ENCODE measurements around the gene ZYX.

ZYX gene

DNA sequence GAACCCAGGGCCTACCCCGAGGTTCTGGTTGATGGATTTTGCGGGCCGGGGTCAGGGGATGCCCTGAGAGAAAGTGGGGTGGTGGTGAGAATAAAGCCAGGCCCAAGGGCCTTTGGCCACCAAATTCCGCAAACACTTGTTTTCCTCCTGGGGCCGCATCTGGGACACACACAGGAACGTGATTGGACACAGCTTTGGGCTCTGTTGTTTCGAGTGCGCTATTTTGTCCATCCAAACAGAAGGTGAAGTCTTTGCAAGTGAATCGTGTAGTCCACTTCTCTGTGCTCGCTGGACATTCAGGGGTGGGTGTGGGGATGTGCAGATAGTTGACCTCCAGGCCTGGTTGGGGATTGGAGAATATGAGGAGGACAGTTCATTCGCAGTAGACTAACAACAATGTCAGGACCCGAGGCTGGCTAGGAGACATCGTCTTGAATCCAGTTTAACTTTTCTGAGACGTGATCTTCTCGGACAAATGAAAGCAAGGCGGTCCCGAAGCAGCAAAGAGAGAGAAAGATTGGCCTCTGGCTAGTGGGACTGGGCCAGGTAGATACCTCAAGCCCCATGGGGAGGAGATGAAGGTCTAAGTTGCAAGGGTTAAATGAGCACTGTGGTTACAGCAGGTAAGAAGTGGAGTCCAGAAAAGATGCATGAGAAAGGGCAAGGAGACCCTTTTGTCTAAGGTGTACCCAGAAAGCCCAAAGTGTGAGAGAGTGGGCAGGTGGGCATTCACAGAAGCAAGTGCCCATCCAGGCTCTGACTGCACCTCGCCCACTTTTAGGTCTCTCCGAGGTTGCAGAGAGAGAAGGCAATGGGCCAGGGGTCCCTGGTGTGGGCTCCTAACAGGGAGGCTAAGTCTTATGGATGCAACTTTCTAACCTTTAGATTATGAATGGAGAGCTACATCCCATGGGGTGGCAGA lies 17.9 kb upstream of the ZYX start:
- DNase-seq, result no peak

DNA sequence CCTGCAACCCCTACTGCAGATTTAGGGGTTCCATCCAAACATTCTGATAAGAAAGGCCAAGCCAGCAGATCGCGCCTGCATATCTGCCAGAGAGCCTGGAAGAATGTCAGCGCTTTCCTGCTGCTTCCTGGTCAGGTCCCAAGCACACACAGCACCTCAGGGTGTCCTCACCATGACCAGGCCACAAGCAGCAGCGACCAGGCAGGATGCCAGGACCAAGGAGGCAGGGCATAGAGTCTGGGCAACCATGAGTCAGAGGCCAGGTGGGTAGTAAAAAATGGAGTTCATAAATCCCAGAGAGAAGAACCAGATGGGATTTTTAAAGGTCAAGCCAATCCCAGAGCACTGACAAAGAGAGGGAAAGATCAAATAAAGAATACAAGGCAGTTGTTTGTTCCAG lies 13.2 kb upstream of the ZYX start:
- no peak for DNase-seq

DNA sequence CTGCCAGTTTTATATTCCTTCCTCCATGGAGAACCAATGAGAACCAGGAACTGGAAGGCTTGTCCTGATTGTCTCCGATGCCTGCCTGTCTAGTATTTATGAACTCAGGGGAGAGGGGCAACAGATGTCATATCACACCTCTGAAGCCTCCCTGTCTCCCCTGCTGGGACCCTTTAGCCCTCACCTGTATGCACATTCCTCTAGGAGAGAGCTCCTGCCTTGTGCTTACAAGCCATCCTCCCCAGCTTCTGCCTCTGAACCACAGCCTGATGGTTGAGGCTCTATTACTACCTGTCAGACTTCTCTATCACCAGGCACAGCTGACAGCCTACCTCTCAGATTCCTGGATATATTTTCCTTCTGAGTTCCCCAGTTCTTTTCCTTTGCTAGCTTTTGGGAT lies 12.8 kb upstream of the ZYX start:
- no peak for DNase-seq

DNA sequence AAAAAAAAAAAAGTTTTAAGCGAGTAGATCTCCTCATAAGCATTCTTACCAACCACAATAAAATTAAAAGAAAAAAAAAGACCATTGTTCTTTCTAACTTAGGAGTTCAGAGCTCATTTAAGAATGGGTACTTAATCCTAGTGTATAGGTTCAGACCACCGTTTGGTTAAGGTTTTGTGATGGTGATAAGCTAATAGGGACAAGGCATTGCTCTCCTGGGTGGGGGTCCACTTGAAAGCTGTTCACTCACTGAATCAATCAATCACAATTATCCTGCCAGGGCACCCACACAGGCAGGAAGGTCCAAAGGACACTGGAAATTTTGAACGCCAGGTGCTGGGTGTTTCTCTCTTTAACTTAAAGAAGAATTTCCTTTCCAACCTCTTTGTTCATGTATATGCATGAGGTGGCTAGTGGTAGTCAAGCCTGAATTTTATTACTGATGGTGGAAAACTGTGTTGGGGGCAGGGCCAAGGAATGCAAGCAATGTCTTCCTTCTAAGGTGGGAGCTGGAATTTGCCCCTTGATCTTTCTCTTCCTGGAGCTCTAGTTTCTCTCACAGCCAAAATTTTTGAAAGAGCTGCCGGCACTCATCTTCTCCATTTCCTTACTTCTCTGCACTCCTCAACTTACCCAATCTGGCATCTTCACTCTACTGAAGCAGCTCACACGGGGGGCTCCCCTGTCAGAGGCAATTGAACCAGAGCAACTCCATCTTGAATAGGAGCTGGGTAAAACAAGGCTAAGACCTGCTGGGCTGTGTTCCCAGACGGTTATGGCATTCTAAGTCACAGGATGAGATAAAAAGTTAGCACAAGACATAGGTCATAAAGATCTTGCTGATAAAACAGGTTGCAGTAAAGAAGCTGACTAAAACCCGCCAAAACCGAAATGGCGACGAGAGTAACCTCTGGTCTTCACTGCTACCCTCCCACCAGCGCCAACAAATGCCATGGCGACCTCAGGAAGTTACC lies 11.2 kb upstream of the ZYX start:
- DNase-seq, result no peak

DNA sequence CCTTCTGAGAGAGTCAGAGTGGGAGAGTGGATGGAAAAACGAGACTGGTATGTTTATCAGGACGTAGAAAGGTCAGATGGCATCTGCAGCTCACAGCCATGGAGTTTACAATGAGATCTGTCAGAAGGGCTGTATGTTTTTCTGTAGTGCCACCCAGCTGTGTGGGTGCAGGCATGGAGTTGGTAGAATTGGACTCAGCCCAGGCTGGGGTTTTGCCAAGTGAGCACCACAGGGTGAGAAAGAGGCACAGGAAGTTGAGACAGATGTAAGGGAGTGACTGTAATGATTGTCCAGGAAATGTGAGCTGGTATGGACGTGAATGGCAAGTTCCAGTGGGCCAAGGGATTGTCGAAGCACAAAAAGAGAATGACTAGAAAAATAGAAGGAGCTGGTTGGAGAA lies 9.1 kb upstream of the ZYX start:
- DNase-seq, result peak; percentile 83

DNA sequence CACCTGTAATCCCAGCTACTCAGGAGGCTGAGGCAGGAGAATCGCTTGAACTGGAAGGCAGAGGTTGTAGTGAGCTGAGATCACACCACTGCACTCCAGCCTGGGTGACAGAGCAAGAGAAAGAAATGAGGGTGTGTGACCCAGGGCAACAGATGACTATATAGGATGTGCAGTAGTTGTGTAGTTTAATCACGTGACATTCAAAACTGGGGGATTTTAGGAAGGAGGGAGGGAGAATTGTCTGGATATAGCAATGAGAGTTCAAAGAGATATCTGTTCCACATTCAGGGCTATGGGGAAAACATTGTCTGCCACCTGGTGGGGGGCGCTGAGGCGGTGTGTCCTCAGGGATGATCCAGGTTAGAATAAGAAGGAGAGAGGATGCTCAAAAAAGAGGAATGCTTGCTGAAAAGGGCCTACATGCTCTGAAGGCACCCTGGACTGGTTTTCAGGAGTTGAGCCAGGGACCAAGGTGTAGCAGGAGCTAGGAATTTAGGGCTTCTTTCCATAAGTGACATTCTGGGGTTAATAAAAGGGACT lies 7.8 kb upstream of the ZYX start:
- no peak for DNase-seq

DNA sequence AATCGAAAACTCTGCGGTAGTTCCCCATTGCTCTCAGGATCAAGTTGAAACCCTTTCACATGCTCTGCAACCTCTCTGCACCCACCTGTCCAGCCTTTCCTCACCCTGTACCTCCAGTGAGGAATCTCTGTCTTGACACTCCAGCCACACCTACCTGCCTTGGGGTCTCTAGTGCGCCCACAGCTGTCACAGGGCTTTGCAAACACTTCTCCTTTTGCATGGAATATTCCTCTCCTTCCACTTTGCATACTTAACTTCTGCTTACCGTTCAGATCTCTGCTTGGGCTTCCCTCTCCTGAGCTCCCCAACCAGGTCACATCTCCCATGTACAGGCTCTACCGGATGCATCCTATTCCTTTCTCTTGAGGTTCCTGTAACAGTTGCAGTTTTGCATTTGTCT lies 6.6 kb upstream of the ZYX start:
- peak; percentile 63 for DNase-seq

DNA sequence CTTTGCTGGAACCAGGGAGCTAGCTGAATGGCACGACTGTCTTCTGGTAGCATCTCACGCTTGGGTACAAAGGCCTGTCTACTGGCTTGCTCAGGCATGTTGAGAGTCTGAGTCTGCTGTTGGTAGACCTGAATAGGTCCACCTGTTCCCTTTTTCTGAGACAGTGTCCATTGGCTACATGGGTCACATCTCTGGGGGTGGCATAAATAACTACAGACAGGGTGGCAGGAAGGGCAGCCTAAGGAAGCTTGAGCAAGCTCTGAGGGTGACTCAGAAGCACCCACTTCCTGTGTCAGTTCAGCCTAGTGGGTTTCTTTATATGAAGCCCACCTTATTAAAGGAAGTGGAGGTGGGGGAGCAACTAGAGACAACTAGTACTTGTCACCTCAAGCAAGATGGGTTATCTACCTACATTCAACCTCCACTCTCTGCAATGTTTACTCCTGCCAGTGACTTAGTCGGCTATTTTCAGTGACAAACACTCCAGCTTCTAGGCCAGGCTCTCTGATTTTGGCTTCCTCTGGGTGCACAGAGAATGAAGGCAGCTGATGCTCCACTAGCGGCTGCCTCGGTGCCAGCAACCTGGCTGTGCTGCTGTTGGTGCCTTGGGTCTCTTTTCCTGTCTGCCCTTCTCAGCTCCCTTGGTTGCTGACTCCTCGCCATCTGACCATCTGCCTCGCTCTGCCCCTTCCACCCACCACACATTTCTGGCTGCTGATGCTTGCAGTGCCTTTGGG lies 5.7 kb upstream of the ZYX start:
- peak; percentile 85 for DNase-seq

DNA sequence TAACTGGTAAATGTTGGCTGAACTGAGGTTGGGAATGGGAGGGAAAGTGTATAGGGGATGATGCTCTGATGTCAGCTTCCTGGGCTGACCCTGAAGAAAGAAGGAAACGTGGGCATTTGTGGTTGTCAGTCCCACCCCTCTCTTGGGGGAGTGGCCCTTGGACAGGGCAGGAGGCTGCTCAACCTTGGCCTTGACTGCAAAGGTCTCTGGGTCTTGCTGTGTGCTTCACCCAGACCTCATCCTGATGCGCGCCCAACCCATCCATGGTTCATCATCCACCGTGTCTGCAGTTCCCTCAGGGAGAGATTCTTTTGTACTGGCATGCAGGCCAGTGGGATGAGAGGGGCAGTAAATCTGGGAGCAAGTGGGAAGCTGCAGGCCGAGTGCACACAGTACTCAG lies 4.7 kb upstream of the ZYX start:
- DNase-seq, result peak; percentile 78

DNA sequence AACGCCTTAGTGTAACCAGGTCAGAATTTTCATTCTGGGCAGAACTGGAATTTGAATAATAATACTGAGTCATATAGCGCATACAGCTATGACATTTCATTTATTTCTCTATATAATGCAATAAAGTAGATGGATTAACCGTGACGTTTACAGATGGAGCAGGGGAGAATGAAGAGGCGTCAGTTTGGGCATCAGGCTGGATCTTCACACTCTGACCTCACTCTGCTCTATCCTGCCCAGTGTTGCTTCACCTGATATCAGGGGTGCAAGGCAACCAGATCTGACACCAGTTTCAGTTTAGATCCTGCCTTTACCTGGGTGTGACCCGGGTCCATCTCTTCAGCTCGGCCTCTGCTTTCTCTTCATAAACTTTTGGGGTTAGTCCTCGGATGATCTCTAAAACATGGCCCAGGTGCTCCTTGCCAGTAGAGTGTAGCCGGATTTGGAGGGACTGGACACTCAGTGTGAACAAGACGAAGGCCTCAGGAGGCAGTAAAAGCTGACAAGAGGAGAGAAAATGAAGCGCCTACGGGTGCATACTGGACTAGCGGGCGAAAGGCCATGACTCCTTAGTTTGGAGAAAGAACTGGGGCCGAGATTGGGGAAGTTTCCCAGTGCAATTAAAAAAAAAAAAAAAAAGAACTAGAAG lies 1.4 kb upstream of the ZYX start:
- peak; percentile 46 for DNase-seq

DNA sequence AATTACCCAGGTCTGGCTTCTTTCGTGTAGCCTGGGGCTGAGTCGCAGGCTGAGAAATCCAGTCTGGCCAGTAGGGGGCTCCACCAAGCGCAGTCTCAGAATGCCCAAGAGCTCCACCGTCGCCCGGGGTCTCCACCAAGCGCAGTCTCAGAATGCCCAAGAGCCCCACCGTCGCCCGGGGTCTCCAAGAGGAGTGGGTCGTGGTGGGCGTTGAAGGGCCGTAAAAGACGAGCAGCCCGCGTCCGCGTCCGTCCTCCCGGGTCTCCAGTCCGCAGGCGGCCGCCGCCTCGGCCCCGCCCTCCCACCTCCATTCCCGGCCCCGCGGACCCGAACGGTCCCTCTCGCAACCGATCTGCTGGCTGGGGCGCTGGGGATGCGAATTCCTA lies 892 bp upstream of the ZYX start:
- peak; percentile 90 for DNase-seq

DNA sequence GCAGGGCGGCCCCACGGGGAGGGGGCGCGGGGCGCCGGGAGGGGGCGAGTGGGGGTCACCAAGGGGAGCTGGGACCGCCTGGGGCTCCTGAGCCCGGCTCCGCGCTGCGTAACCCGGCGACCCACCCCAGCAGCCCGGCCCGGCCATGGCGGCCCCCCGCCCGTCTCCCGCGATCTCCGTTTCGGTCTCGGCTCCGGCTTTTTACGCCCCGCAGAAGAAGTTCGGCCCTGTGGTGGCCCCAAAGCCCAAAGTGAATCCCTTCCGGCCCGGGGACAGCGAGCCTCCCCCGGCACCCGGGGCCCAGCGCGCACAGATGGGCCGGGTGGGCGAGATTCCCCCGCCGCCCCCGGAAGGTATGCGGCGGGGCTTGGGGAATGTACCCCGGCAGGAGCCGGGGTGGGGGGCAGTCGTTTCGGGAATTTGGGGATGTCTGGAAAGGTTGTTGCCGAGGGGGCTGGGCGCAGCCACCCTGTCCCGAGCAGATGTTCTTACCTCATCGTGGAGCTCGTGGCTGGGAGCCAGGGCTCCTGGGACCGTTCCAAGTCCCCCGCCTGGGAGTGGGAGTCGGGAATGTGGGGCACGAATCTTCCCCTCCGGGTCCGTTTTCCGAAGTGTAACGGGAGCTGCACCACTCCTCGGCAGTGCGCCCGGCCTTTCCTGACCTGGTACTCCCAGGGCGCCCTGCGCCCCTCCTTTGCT lies 431 bp downstream of the ZYX start:
- DNase-seq, result no peak

DNA sequence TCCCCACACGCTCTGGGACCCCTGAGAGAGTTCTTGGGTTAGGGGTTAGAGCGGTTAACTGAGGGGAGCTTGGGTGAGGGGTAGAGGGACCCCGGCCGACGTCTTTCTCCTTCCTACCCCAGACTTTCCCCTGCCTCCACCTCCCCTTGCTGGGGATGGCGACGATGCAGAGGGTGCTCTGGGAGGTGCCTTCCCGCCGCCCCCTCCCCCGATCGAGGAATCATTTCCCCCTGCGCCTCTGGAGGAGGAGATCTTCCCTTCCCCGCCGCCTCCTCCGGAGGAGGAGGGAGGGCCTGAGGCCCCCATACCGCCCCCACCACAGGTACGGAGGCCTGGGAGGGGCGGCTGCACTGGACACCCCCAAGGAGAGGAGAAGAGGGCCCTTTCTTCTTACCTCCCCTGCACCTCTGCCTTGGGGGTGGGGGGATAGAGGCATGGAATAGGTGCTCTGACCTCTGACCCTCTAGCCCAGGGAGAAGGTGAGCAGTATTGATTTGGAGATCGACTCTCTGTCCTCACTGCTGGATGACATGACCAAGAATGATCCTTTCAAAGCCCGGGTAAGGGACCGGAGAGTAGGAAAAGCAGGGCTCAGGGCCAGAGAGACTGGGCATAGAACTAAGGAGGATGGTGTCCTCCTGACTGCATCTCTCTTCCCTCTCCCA lies 1.1 kb downstream of the ZYX start:
- DNase-seq, result no peak

DNA sequence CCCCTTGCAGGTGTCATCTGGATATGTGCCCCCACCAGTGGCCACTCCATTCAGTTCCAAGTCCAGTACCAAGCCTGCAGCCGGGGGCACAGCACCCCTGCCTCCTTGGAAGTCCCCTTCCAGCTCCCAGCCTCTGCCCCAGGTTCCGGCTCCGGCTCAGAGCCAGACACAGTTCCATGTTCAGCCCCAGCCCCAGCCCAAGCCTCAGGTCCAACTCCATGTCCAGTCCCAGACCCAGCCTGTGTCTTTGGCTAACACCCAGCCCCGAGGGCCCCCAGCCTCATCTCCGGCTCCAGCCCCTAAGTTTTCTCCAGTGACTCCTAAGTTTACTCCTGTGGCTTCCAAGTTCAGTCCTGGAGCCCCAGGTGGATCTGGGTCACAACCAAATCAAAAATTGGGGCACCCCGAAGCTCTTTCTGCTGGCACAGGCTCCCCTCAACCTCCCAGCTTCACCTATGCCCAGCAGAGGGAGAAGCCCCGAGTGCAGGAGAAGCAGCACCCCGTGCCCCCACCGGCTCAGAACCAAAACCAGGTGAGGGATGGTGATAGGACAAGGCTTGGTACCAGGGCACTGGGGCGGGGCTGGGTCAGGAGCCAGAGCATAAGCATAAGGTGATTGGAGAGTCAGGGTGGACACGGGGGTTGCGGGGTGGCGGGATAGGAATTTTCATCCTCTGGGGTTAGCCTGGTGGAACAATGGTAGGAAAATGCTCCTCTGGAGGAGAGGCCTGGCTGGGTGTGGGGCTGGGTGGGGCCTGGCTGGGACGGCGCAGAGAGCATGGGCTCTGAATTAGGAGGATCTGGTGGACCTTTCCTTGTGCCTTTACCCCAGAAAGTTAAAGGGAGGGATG lies 1.9 kb downstream of the ZYX start:
- DNase-seq, result no peak

DNA sequence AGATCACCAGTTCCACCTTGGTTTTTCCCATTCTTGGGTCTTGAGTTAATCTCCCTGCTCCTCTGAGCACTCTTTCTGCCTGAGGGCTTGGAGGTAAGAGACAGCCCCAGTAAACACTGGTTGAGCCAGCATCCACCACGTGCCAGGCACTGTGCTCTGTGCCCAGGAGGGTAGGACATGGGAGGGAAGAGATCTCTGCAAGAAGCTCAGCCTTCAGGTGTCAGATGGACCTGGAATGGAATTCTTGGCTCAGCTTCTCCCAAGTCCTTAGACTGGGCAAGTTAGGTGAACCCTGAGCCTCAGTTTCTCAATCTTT lies 2.5 kb downstream of the ZYX start:
- DNase-seq, result no peak

DNA sequence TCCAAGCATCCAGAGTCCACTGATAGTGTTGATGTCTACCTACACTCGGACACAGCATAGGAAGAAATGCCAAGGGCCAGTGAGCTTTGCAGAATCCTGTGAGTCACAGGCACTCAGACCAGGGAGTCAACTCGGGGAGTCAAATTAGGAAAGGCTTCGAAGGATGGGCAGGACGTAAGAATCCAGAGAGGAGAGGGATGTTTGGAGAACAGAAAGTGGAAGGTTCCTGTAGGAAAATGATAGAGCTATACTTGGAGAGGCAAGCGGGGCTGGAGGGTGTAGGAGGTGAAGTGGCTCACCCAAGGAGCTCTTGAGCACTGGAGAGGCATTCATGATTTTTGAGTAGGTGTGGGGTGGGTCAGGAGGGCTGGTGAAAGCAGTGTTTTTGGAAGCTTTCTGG lies 3.0 kb downstream of the ZYX start:
- DNase-seq, result peak; percentile 46

DNA sequence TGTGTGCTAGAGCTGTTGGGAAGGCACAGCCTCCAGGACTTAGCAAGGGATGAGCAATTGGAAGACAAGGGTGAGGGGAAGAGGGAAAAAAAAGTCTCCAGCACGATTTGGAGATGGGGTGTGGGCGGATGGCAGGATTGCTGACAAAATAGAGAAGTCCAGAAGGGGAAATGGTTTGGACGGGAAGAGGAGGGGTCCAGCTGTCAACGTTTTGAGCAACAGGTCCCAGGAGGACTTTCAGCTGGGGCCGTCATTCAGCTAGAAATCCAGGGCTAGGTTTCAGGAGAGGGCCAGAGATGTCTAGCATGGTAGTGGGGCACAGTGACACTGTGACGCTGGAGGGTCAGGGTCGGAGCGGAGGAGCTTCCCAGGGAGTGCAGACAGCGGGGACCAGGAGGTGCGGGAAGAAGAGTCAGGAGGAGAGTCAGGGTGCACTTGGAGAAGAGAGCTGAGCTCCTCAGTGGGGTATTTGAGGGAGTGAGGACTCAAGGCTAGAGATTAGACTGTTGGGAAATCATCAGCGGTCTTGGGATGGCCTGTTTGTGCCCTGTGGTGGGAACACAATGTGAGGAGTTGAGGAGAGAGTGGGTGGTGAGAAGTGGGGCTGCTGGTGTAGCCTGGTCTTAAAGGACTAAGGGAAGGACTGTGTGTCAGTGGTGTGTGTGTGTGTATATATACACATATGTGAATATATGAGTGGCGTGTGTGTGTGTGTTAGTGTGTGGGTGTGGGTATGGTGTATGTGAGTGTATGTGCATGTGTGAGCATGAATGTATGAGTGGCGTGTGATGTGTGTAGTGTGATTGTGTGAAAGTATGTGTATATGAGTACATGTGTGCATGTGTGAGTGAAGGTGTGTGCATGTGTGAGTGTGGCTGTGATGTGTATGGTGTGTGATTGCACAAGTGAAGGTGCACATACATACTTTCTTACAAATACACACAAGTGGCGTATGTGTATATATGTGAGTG lies 3.8 kb downstream of the ZYX start:
- peak; percentile 82 for DNase-seq

DNA sequence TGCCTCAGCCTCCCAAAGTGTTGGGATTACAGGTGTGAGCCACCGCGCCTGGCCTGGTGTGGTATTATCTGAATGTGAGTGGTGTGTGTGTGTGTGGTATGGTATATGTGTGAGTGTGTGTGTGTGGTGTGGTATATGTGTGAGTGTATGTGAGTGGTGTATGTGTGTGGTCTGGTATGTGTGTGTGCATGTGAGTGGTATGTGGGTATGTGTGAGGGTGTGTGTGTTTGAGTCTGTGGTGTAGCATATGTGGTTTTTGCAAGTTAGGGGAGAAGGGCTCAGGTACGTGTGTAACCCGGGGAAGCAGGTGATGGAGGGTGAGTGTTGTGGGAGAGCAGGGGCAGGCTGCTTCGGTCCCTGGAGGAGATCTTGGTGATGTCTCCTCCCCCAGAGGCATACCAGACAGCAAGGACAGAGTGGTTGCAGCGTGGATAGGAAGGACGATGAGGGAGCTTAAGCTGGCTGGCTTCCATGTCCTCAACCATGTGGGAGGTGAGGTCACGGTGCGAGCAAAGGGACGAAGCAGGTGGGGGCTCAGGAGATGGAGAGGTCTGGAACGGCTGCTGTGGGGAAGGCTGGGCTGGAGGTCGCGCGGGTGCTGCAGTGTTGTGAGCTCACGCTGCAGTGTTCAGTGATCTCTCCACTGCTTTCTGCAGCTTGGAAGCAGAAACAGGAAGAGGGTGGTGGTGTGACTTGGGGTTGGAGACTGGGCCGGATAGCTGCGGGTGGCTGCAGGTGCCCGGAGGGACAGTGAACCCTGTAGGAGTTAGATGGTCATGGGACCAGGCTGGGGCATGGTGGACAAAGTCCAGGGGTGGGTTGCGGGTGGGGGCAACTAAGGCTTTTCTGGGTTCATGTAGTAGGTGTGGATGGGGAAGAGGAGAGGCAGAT lies 5.0 kb downstream of the ZYX start:
- peak; percentile 61 for DNase-seq
